Upper lobe of left lung (tissue), 4 donors: ENCODE measurements around the gene PGGT1B.

Source experiments
- CTCF ChIP-seq, 6 experiments: fragments of 450-650 bp in 4 of 6; fragments of 200-600 bp in 2 of 6; sonication (generic) in 2 of 6; IDR thresholded peaks; one replicate each; pipeline ENCODE4 v1.5.1; 2016 to 2019; ENCODE audit warnings: antibody characterized with exemption in 6 of 6
- EP300 ChIP-seq, 4 donors: sonication (generic); formaldehyde crosslinking; IDR thresholded peaks; one replicate each; pipeline ENCODE4 v1.5.1; 2017; ENCODE audit warnings: antibody characterized with exemption in 4 of 4, control low read depth in 2 of 4
- POLR2A ChIP-seq, 4 donors: fragments of 450-650 bp; IDR thresholded peaks; one replicate each; pipeline ENCODE4 v1.5.1; 2016 to 2017; ENCODE audit warnings: antibody characterized with exemption in 4 of 4, mild to moderate bottlenecking in 2 of 4
- POLR2AphosphoS5 ChIP-seq, 2 donors: sonication (generic); formaldehyde crosslinking; IDR thresholded peaks; one replicate each; pipeline ENCODE4 v1.5.1; 2017; ENCODE audit warnings: antibody characterized with exemption in 2 of 2

DNA sequence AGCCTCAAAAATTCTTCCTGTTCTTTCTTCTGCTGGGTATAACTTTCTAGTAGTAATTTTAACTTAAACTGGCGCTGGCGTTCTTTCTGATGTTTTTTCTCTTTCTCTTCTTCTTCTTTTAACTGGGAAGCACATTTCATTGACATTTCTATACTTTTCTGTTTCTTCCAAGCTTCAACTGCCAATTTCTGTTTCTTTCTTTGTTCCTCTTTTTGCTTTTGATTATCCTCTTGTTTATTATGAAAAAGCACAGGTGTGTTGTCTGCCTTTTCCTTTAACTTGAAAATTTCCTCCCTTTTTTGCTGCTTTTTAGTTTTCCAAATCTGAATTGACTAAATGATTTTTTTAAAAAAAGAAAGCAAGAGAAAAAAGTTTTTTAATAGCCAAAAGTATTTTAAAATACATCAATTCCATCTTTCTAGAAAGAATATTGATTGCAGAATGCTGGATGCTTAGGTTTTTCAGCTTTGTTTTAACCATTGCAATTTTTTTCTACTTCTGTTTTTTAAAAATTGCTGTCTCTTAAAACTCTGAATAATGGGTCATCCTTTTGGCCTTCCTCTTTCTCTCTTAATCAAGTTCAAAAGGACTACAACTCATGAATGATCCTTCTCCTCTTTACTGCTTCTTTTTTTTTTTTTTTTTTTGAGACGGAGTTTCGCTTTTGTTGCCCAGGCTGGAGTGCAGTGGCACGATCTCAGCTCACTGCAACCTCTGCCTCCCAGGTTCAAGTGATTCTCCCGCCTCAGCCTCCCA, 8.8 kb upstream of the PGGT1B start:
- TF ChIP-seq CTCF (IDR thresholded peaks at IDR 0.05) (no peak), EP300 (IDR thresholded peaks at IDR 0.05) (no peak), POLR2AphosphoS5 (IDR thresholded peaks at IDR 0.05) (no peak), POLR2A (IDR thresholded peaks at IDR 0.05) (no peak)
